IPS DF 4.7 (cell line): ENCODE measurements around the gene STK4.
"Not testable (repeated sequence)": the region's sequence is repeated elsewhere in the genome, so short reads cannot be mapped to it uniquely, and the experiment has no call there.

Experiments
- DNase-seq: peaks from one replicate; pipeline ENCODE4 v3.0.0-alpha.2; 2013; ENCODE audit warnings: low spot score; ENCODE audit errors: extremely low read depth

The STK4 gene

GRCh38 chr20:45053430-45054351 lies 87.4 kb downstream of the STK4 start:
- DNase-seq: no peak

- DNase-seq: no peak
These were observed 88.7 kb downstream of the STK4 start for GRCh38 chr20:45055056-45055455.

- DNase-seq: no peak
These were observed 90.3 kb downstream of the STK4 start for GRCh38 chr20:45056473-45057173.

GRCh38 chr20:45058168-45058850 lies 92.0 kb downstream of the STK4 start:
- DNase-seq: no peak

- DNase-seq: no peak
These were observed 92.9 kb downstream of the STK4 start for GRCh38 chr20:45059022-45059728.

- no peak for DNase-seq
These were observed 94.0 kb downstream of the STK4 start for GRCh38 chr20:45060294-45060693.

- DNase-seq: no peak
These were observed 94.9 kb downstream of the STK4 start for GRCh38 chr20:45061244-45061643.

GRCh38 chr20:45063107-45063506 lies 96.8 kb downstream of the STK4 start:
- DNase-seq: not testable (repeated sequence)

GRCh38 chr20:45064812-45065211 lies 98.5 kb downstream of the STK4 start:
- no peak for DNase-seq

GRCh38 chr20:45066372-45066771 lies 100.1 kb downstream of the STK4 start:
- DNase-seq: no peak

GRCh38 chr20:45067087-45067486 lies 100.8 kb downstream of the STK4 start:
- no peak for DNase-seq

GRCh38 chr20:45067558-45067957 lies 101.2 kb downstream of the STK4 start:
- no peak for DNase-seq

- DNase-seq: no peak
These were observed 102.9 kb downstream of the STK4 start for GRCh38 chr20:45069261-45069660.

GRCh38 chr20:45070932-45071632 lies 104.8 kb downstream of the STK4 start:
- DNase-seq: no peak

GRCh38 chr20:45072066-45072465 lies 105.8 kb downstream of the STK4 start:
- no peak for DNase-seq

GRCh38 chr20:45073221-45073620 lies 106.9 kb downstream of the STK4 start:
- DNase-seq: no peak

GRCh38 chr20:45077559-45077958 lies 111.2 kb downstream of the STK4 start:
- no peak for DNase-seq

- DNase-seq: no peak
These were observed 114.7 kb downstream of the STK4 start for GRCh38 chr20:45080867-45081624.

GRCh38 chr20:45082468-45082867 lies 116.2 kb downstream of the STK4 start:
- no peak for DNase-seq

GRCh38 chr20:45083127-45083526 lies 116.8 kb downstream of the STK4 start:
- no peak for DNase-seq
